ENCODE measurements around the gene GFER. TPM values are rescaled to one million over a fixed set of nuclear protein-coding genes. Genes with fewer than 3 reads are reported as not detected.

Gene GFER
- polyA plus RNA-seq, 3 donors, result 8.1 to 22.7 (median 22.4) TPM

- Histone ChIP-seq H3K79me2 (ENCODE audit: insufficient read depth, low read length) (no peaks in the 10 kb centered on the region), H3K36me3 (replicated peaks in 1 of 2; ENCODE audit: control insufficient read depth in 1 of 2, insufficient read depth in 2 of 2, low read length in 2 of 2) (no peaks in the 10 kb centered on the region), H3K9ac (ENCODE audit: insufficient read depth, low read length, poor library complexity, severe bottlenecking) (no peak overlapping the region), H4K20me1 (ENCODE audit: insufficient read depth, low read length) (no peaks in the 10 kb centered on the region), H3K9me3 (replicated peaks in 1 of 2; ENCODE audit: control insufficient read depth in 1 of 2, insufficient read depth in 1 of 2, low read length in 2 of 2) (no peaks in the 10 kb centered on the region), H2AFZ (ENCODE audit: insufficient read depth, low read depth, low read length, poor library complexity, severe bottlenecking) (no peak overlapping the region), H3K4me2 (replicated peaks; ENCODE audit: extremely low read depth, low read length, poor library complexity, severe bottlenecking) (no peak overlapping the region), H3K4me1 (ENCODE audit: control insufficient read depth in 1 of 2, insufficient read depth in 2 of 2, low read length in 2 of 2) (no peaks in the 10 kb centered on the region), H3K27me3 (ENCODE audit: control insufficient read depth in 2 of 2, insufficient read depth in 2 of 2, low read length in 2 of 2) (no peaks in the 10 kb centered on the region), H3K4me3 (replicated peaks in 1 of 3; ENCODE audit: low read depth in 2 of 3, low read length in 3 of 3) (no peak overlapping the region), H3K27ac (ENCODE audit: low read depth in 1 of 2, low read length in 2 of 2) (no peak overlapping the region)
- WGBS (ENCODE audit: insufficient coverage), result 100% methylated on average over 4 of the region's 11 CpGs
- no peaks in the 10 kb centered on the region for H3K36me3 Mint-ChIP-seq
- no peak for DNase-seq
- no peaks in the 10 kb centered on the region for H3K9me3 Mint-ChIP-seq
- H3K27ac Mint-ChIP-seq, result no peak overlapping the region
- no peaks in the 10 kb centered on the region for H3K4me1 Mint-ChIP-seq
- intact Hi-C loops (cut with micrococcal nuclease), result loop anchor here in 1 of 2 donors (10.0 kb wide), 1 partner anchor 205 kb away; the partner anchor contains the start of gene TRAF7
- H3K4me3 Mint-ChIP-seq, result no peak overlapping the region
- no peak for TF ChIP-seq CTCF (IDR thresholded peaks at IDR 0.05)
- peaks cover 2 to 13% (median 8%) of the 10 kb centered on the region in 3 donors for H3K27me3 Mint-ChIP-seq (ENCODE audit: low read depth in 3 of 3)
Observed at GRCh38 chr16:1949507-1949906, 34.5 kb upstream of the GFER start.

DNA sequence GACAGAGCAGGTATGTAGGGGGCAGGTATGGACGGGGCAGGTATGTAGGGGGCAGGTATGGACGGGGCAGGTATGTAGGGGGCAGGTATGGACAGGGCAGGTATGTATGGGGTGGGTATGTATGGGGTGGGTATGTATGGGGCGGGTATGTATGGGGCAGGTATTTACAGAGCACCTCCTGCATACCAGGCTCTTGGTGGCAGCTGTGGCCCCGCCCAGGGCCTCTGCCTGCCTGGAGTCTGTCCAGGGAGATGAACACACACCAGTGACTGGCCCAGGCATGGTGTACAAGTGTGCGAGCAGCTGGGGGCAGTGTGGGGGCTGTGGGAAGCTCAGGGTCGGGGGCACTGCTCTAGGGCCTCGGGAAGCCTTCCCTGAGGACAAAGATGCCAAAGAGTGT is 33.9 kb upstream of the GFER start:
- H3K9ac ChIP-seq (ENCODE audit: insufficient read depth, low read length, poor library complexity, severe bottlenecking), result no peak overlapping the region
- intact Hi-C loops (cut with micrococcal nuclease), result no loop called here
- TF ChIP-seq CTCF (IDR thresholded peaks at IDR 0.05), result no peak

More for the DNA sequence above, 33.9 kb upstream of the GFER start:
- H3K79me2 ChIP-seq (ENCODE audit: insufficient read depth, low read length), result no peaks in the 10 kb centered on the region
- H3K27me3 Mint-ChIP-seq (ENCODE audit: low read depth in 3 of 3), result peaks cover 4 to 15% (median 12%) of the 10 kb centered on the region in 3 donors
- no peaks in the 10 kb centered on the region for H3K27me3 ChIP-seq (ENCODE audit: control insufficient read depth in 2 of 2, insufficient read depth in 2 of 2, low read length in 2 of 2)
- no peaks in the 10 kb centered on the region for H3K4me1 ChIP-seq (ENCODE audit: control insufficient read depth in 1 of 2, insufficient read depth in 2 of 2, low read length in 2 of 2)
- H3K36me3 Mint-ChIP-seq, result no peaks in the 10 kb centered on the region
- no peak overlapping the region for H3K27ac Mint-ChIP-seq
- H2AFZ ChIP-seq (ENCODE audit: insufficient read depth, low read depth, low read length, poor library complexity, severe bottlenecking), result no peak overlapping the region
- H3K4me2 ChIP-seq (replicated peaks; ENCODE audit: extremely low read depth, low read length, poor library complexity, severe bottlenecking), result no peak overlapping the region
- no peaks in the 10 kb centered on the region for H3K9me3 Mint-ChIP-seq
- no peak overlapping the region for H3K4me3 ChIP-seq (replicated peaks in 1 of 3; ENCODE audit: low read depth in 2 of 3, low read length in 3 of 3)
- H3K36me3 ChIP-seq (replicated peaks in 1 of 2; ENCODE audit: control insufficient read depth in 1 of 2, insufficient read depth in 2 of 2, low read length in 2 of 2), result no peaks in the 10 kb centered on the region
- DNase-seq, result no peak
- H3K9me3 ChIP-seq (replicated peaks in 1 of 2; ENCODE audit: control insufficient read depth in 1 of 2, insufficient read depth in 1 of 2, low read length in 2 of 2), result no peaks in the 10 kb centered on the region
- no peak overlapping the region for H3K27ac ChIP-seq (ENCODE audit: low read depth in 1 of 2, low read length in 2 of 2)
- H3K4me3 Mint-ChIP-seq, result no peak overlapping the region
- H3K4me1 Mint-ChIP-seq, result no peaks in the 10 kb centered on the region
- whole genome bisulfite sequencing (ENCODE audit: insufficient coverage), result 76% methylated on average over 6 of the region's 7 CpGs
- no peaks in the 10 kb centered on the region for H4K20me1 ChIP-seq (ENCODE audit: insufficient read depth, low read length)
